H9 (cell line): Measurements from ENCODE around the gene NBEAL2. TPM values are rescaled to one million over a fixed set of nuclear protein-coding genes. Genes with fewer than 3 reads are reported as not detected.

Source experiments
- DNase-seq: peaks from one replicate; pipeline ENCODE4 v3.0.0-alpha.2; 2017
- H2AFZ ChIP-seq: one replicate; pipeline ENCODE4 v1.6.1; 2013; ENCODE audit warnings: mild to moderate bottlenecking, low read length, control low read depth, moderate library complexity
- H2AK5ac ChIP-seq: 2 replicates; pipeline ENCODE4 v1.6.1; 2013; ENCODE audit warnings: low read length, control low read depth, mixed read lengths; ENCODE audit not compliant: insufficient read length
- H2BK120ac ChIP-seq: one replicate; pipeline ENCODE4 v1.6.1; 2013; ENCODE audit warnings: low read depth, mild to moderate bottlenecking, low read length, control low read depth, inconsistent platforms; ENCODE audit not compliant: poor library complexity, severe bottlenecking
- H2BK12ac ChIP-seq: 2 replicates; pipeline ENCODE4 v1.6.1; 2013; ENCODE audit warnings: low read length, control low read depth, mixed read lengths, low read depth; ENCODE audit not compliant: insufficient read length
- H2BK15ac ChIP-seq: 2 replicates; pipeline ENCODE4 v1.6.1; 2013; ENCODE audit warnings: low read depth, low read length, control low read depth
- H2BK20ac ChIP-seq: one replicate; pipeline ENCODE4 v1.6.1; 2013; ENCODE audit warnings: low read depth, mild to moderate bottlenecking, low read length, control low read depth, inconsistent platforms; ENCODE audit not compliant: poor library complexity, severe bottlenecking
- H2BK5ac ChIP-seq: 2 replicates; pipeline ENCODE4 v1.6.1; 2013; ENCODE audit warnings: low read length, control low read depth, mixed read lengths; ENCODE audit not compliant: insufficient read length
- H3K14ac ChIP-seq: 2 replicates; pipeline ENCODE4 v1.6.1; 2013; ENCODE audit warnings: low read length, control low read depth; ENCODE audit not compliant: insufficient read depth
- H3K18ac ChIP-seq: 2 replicates; pipeline ENCODE4 v1.6.1; 2013; ENCODE audit warnings: low read depth, mild to moderate bottlenecking, mixed read lengths, low read length, control low read depth; ENCODE audit not compliant: insufficient read length
- H3K23ac ChIP-seq: 2 replicates; pipeline ENCODE4 v1.6.1; 2013; ENCODE audit warnings: low read length, control low read depth, mixed read lengths, low read depth; ENCODE audit not compliant: insufficient read length
- H3K23me2 ChIP-seq: 2 replicates; pipeline ENCODE4 v1.6.1; 2013; ENCODE audit warnings: low read depth, mild to moderate bottlenecking, mixed read lengths, low read length, control low read depth; ENCODE audit not compliant: insufficient read length, poor library complexity, severe bottlenecking
- H3K27ac ChIP-seq: 2 replicates; pipeline ENCODE4 v1.5.1; 2013; ENCODE audit warnings: low read length, control low read depth, mixed read lengths, low read depth; ENCODE audit not compliant: insufficient read length
- H3K27me3 ChIP-seq: 2 replicates; pipeline ENCODE4 v1.6.1; 2013; ENCODE audit warnings: low read length, control low read depth, inconsistent platforms; ENCODE audit not compliant: insufficient read depth
- H3K4ac ChIP-seq: 2 replicates; pipeline ENCODE4 v1.6.1; 2013; ENCODE audit warnings: low read depth, mild to moderate bottlenecking, control low read depth, inconsistent platforms, low read length, moderate library complexity
- H3K4me1 ChIP-seq: 2 replicates; pipeline ENCODE4 v1.6.1; 2013; ENCODE audit warnings: low read length, control low read depth, inconsistent platforms; ENCODE audit not compliant: insufficient read depth
- H3K4me2 ChIP-seq: 2 replicates; pipeline ENCODE4 v1.6.1; 2013; ENCODE audit warnings: low read length, control low read depth, mixed read lengths; ENCODE audit not compliant: insufficient read length, insufficient read depth
- H3K56ac ChIP-seq: 2 replicates; pipeline ENCODE4 v1.6.1; 2013; ENCODE audit warnings: low read depth, mild to moderate bottlenecking, mixed read lengths, low read length, control low read depth; ENCODE audit not compliant: insufficient read length
- H3K79me1 ChIP-seq: 2 replicates; pipeline ENCODE4 v1.6.1; 2013; ENCODE audit warnings: low read depth, mild to moderate bottlenecking, moderate library complexity, low read length, control low read depth, inconsistent platforms; ENCODE audit not compliant: insufficient read depth, poor library complexity, severe bottlenecking
- H3K79me2 ChIP-seq: 2 replicates; pipeline ENCODE4 v1.6.1; 2013; ENCODE audit warnings: low read length, control low read depth, inconsistent platforms; ENCODE audit not compliant: insufficient read depth
- H3K9ac ChIP-seq: 2 replicates; pipeline ENCODE4 v1.6.1; 2013; ENCODE audit warnings: low read length, control low read depth, mixed read lengths; ENCODE audit not compliant: insufficient read length; ENCODE audit errors: extremely low read depth
- H3K9me3 ChIP-seq: one replicate; pipeline ENCODE4 v1.6.1; 2013; ENCODE audit warnings: low read depth, low read length, inconsistent platforms; ENCODE audit not compliant: control insufficient read depth
- H3T11ph ChIP-seq: one replicate; pipeline ENCODE4 v1.6.1; 2013; ENCODE audit warnings: mild to moderate bottlenecking, low read length, control low read depth, inconsistent platforms
- H4K20me1 ChIP-seq: one replicate; pipeline ENCODE4 v1.6.1; 2013; ENCODE audit not compliant: control insufficient read depth, insufficient read length, insufficient read depth
- H4K5ac ChIP-seq: 2 replicates; pipeline ENCODE4 v1.6.1; 2013; ENCODE audit warnings: low read depth, mild to moderate bottlenecking, mixed read lengths, low read length, control low read depth; ENCODE audit not compliant: insufficient read length
- H4K8ac ChIP-seq: replicated peaks from 2 replicates; pipeline ENCODE4 v1.6.1; 2013; ENCODE audit warnings: low read length, control low read depth, mixed read lengths, low read depth; ENCODE audit not compliant: insufficient read length
- H4K91ac ChIP-seq: 2 replicates; pipeline ENCODE4 v1.6.1; 2013; ENCODE audit warnings: low read depth, mild to moderate bottlenecking, moderate library complexity, mixed read lengths, low read length, control low read depth; ENCODE audit not compliant: insufficient read length
- H3K27ac Mint-ChIP-seq, 3 experiments: 2 replicates in 2 of 3; 3 replicates in 1 of 3; pipeline ENCODE4 v1.8.0; 2020 to 2021; ENCODE audit warnings: mixed read lengths in 3 of 3, mild to moderate bottlenecking in 1 of 3, moderate library complexity in 1 of 3
- H3K27me3 Mint-ChIP-seq: 2 replicates; pipeline ENCODE4 v1.8.0; 2021; ENCODE audit warnings: low read depth, mild to moderate bottlenecking, moderate library complexity, mixed read lengths
- H3K36me3 Mint-ChIP-seq, 3 experiments: 2 replicates in 2 of 3; 3 replicates in 1 of 3; pipeline ENCODE4 v1.8.0; 2020 to 2021; ENCODE audit warnings: low read depth in 3 of 3, mixed read lengths in 3 of 3; ENCODE audit not compliant: insufficient read depth in 1 of 3
- H3K4me1 Mint-ChIP-seq, 2 experiments: 2 replicates each; pipeline ENCODE4 v1.8.0; 2020; ENCODE audit warnings: mixed read lengths in 2 of 2
- H3K4me3 Mint-ChIP-seq, 2 experiments: 2 replicates in 1 of 2; 3 replicates in 1 of 2; pipeline ENCODE4 v1.8.0; 2020 to 2021; ENCODE audit warnings: mild to moderate bottlenecking in 2 of 2, mixed read lengths in 2 of 2, moderate library complexity in 1 of 2
- H3K9me3 Mint-ChIP-seq, 2 experiments: 2 replicates in 1 of 2; 3 replicates in 1 of 2; pipeline ENCODE4 v1.8.0; 2020; ENCODE audit warnings: mild to moderate bottlenecking in 2 of 2, mixed read lengths in 2 of 2, moderate library complexity in 1 of 2
- CTCF ChIP-seq: fragments of 200-600 bp; sonication (generic); conservative IDR thresholded peaks from 3 replicates; pipeline ENCODE4 v1.8.0; 2021; ENCODE audit warnings: antibody characterized with exemption, mild to moderate bottlenecking
- WGBS: extraction: QIAGEN DNeasy Blood & Tissue Kit; methylation state at CpG from one replicate; pipeline ENCODE4 v1.1.7; 2013; ENCODE audit warnings: missing lambda C conversion rate, low lambda C conversion rate, mixed read lengths; ENCODE audit not compliant: insufficient read length; ENCODE audit errors: extremely low coverage; 5-methylcytosine and 5-hydroxymethylcytosine counted together
- total RNA-seq: library from RNA; stranded (reverse); gene quantifications from 2 replicates; pipeline ENCODE4 v1.2.1, GENCODE V29; 2021

NBEAL2 gene
- total RNA-seq, 1 experiment from 2014 or later, result 52.1 TPM

- H3K4me1 ChIP-seq, result no peaks in the 10 kb centered on the region; the same call in 1 of the 2 replicates
- H3K23me2 ChIP-seq, result no peaks in the 10 kb centered on the region
- no peak overlapping the region for H3K4me3 Mint-ChIP-seq
- no peak overlapping the region for H3K27ac Mint-ChIP-seq
- no peak overlapping the region for H2BK20ac ChIP-seq
- no peak overlapping the region for H3K18ac ChIP-seq
- H3T11ph ChIP-seq, result no peak overlapping the region
- H3K79me2 ChIP-seq, result no peaks in the 10 kb centered on the region
- H2BK120ac ChIP-seq, result no peak overlapping the region
- no peak overlapping the region for H4K5ac ChIP-seq
- WGBS, result no CpG with 5 or more reads among the region's 7 CpGs
- H3K9me3 ChIP-seq, result no peaks in the 10 kb centered on the region
- no peak overlapping the region for H4K91ac ChIP-seq
- H2BK12ac ChIP-seq, result no peak overlapping the region
- TF ChIP-seq CTCF, result no peak
- no peak overlapping the region for H2AK5ac ChIP-seq
- H3K27me3 ChIP-seq, result no peaks in the 10 kb centered on the region
- no peak overlapping the region for H2AFZ ChIP-seq
- H3K56ac ChIP-seq, result no peak overlapping the region
- no peaks in the 10 kb centered on the region for H3K27me3 Mint-ChIP-seq
- no peak overlapping the region for H4K8ac ChIP-seq
- no peak overlapping the region for H3K4me2 ChIP-seq
- no peak overlapping the region for H3K4ac ChIP-seq
- H3K36me3 Mint-ChIP-seq, result peaks cover 10 to 27% (median 13%) of the 10 kb centered on the region in 3 experiments
- peaks cover 11 to 16% of the 10 kb centered on the region in 2 experiments for H3K4me1 Mint-ChIP-seq
- DNase-seq, result no peak
- H2BK5ac ChIP-seq, result no peak overlapping the region
- no peaks in the 10 kb centered on the region for H4K20me1 ChIP-seq
- no peaks in the 10 kb centered on the region for H3K9me3 Mint-ChIP-seq
- no peak overlapping the region for H3K14ac ChIP-seq
- H3K23ac ChIP-seq, result no peak overlapping the region
- H3K9ac ChIP-seq, result no peak overlapping the region
- no peak overlapping the region for H2BK15ac ChIP-seq
- H3K79me1 ChIP-seq, result no peaks in the 10 kb centered on the region
- H3K27ac ChIP-seq, result no peak overlapping the region
These were observed 14.5 kb downstream of the NBEAL2 start for GRCh38 chr3:46993986-46994385.
